Ovary (tissue), 3 donors: ENCODE data around the gene NFASC.

ENCODE experiments used
- EP300 ChIP-seq: sonication (generic); formaldehyde crosslinking; IDR thresholded peaks from one replicate; pipeline ENCODE4 v1.6.1; 2017; ENCODE audit warnings: antibody characterized with exemption
- POLR2A ChIP-seq: fragments of 450-650 bp; IDR thresholded peaks from one replicate; pipeline ENCODE4 v1.6.1; 2017; ENCODE audit warnings: antibody characterized with exemption, mild to moderate bottlenecking, moderate library complexity
- TF ChIP-seq, protein P1 (sequence below), 3 donors: fragments of 450-650 bp in 2 of 3; fragments of 200-600 bp in 1 of 3; IDR thresholded peaks; one replicate each; pipeline versions ENCODE4 v1.5.1 to v1.8.0; 2016 to 2022; ENCODE audit warnings: antibody characterized with exemption in 3 of 3, mild to moderate bottlenecking in 1 of 3
- donor health status: DM: no; HTN: no; CAD: no.

DNA sequence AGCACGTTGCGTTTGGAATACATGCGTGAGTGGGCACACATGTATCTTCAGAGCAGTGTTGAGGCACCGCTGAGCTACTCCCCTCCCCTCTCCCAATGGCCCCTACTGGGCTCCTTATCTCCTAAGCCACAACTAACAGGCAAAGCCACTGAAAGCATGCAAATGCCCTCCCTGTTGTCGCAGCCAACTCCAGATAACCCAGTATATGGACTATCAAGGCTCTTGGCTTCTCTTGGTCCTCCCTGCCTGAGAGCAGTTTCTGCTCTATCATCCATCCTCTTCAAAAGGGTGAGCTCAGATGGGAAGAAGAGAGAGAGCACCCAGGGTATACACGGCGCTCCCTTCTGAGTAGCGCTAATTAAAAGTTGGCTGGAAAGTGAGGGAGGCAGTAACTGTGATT, 113.8 kb downstream of the NFASC start:
- TF ChIP-seq, protein P1, sequence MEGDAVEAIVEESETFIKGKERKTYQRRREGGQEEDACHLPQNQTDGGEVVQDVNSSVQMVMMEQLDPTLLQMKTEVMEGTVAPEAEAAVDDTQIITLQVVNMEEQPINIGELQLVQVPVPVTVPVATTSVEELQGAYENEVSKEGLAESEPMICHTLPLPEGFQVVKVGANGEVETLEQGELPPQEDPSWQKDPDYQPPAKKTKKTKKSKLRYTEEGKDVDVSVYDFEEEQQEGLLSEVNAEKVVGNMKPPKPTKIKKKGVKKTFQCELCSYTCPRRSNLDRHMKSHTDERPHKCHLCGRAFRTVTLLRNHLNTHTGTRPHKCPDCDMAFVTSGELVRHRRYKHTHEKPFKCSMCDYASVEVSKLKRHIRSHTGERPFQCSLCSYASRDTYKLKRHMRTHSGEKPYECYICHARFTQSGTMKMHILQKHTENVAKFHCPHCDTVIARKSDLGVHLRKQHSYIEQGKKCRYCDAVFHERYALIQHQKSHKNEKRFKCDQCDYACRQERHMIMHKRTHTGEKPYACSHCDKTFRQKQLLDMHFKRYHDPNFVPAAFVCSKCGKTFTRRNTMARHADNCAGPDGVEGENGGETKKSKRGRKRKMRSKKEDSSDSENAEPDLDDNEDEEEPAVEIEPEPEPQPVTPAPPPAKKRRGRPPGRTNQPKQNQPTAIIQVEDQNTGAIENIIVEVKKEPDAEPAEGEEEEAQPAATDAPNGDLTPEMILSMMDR (IDR thresholded peaks at IDR 0.05): no peak
- TF ChIP-seq POLR2A (no peak), EP300 (no peak)
